ENCODE results near the gene CHST14. TPM values are rescaled to one million over a fixed set of nuclear protein-coding genes. Genes with fewer than 3 reads are reported as not detected.

CHST14 gene
- polyA plus RNA-seq, 1 experiment = 32.3 TPM

- H3K4me3 ChIP-seq (ENCODE audit: low read depth, low read length) = no peak overlapping the region
- H3K27me3 ChIP-seq (ENCODE audit: control insufficient read depth, insufficient read depth, low read length) = no peaks in the 10 kb centered on the region
- POLR2A ChIA-PET = no interaction called here
- no peaks in the 10 kb centered on the region for H3K36me3 ChIP-seq (ENCODE audit: control insufficient read depth, insufficient read depth, low read length)
- DNase-seq (ENCODE audit: low read depth) = no peak
- TF ChIP-seq CTCF (IDR thresholded peaks at IDR 0.05; ENCODE audit: insufficient read depth, low read depth, low read length) = no peak
- CTCF ChIA-PET = no interaction called here
Measured at GRCh38 chr15:40486066-40486770, 15.4 kb downstream of the CHST14 start.

GRCh38 chr15:40487816-40488682 is 17.3 kb downstream of the CHST14 start:
- TF ChIP-seq CTCF (IDR thresholded peaks at IDR 0.05; ENCODE audit: insufficient read depth, low read depth, low read length) = no peak
- Histone ChIP-seq H3K4me3 (ENCODE audit: low read depth, low read length) (no peak overlapping the region), H3K36me3 (ENCODE audit: control insufficient read depth, insufficient read depth, low read length) (no peaks in the 10 kb centered on the region), H3K27me3 (ENCODE audit: control insufficient read depth, insufficient read depth, low read length) (peaks cover 3% of the 10 kb centered on the region)
- CTCF ChIA-PET = no interaction called here
- DNase-seq (ENCODE audit: low read depth) = no peak
- POLR2A ChIA-PET = no interaction called here

- CTCF ChIA-PET = no interaction called here
- TF ChIP-seq CTCF (IDR thresholded peaks at IDR 0.05; ENCODE audit: insufficient read depth, low read depth, low read length) = no peak
- H3K36me3 ChIP-seq (ENCODE audit: control insufficient read depth, insufficient read depth, low read length) = no peaks in the 10 kb centered on the region
- no peak overlapping the region for H3K4me3 ChIP-seq (ENCODE audit: low read depth, low read length)
- POLR2A ChIA-PET = no interaction called here
- H3K27me3 ChIP-seq (ENCODE audit: control insufficient read depth, insufficient read depth, low read length) = peaks cover 3% of the 10 kb centered on the region
- DNase-seq (ENCODE audit: low read depth) = no peak
Measured at GRCh38 chr15:40489274-40490175, 18.7 kb downstream of the CHST14 start.

GRCh38 chr15:40493089-40493840 is 22.5 kb downstream of the CHST14 start:
- H3K27me3 ChIP-seq (ENCODE audit: control insufficient read depth, insufficient read depth, low read length) = peaks cover 3% of the 10 kb centered on the region
- CTCF ChIA-PET = no interaction called here
- no peak for TF ChIP-seq CTCF (IDR thresholded peaks at IDR 0.05; ENCODE audit: insufficient read depth, low read depth, low read length)

More at GRCh38 chr15:40493089-40493840, 22.5 kb downstream of the CHST14 start:
- POLR2A ChIA-PET = no interaction called here
- Histone ChIP-seq H3K4me3 (ENCODE audit: low read depth, low read length) (no peak overlapping the region), H3K36me3 (ENCODE audit: control insufficient read depth, insufficient read depth, low read length) (no peaks in the 10 kb centered on the region)
- no peak for DNase-seq (ENCODE audit: low read depth)

Measured in BJ (cell line).